ENCODE measurements around the gene MFGE8.

MFGE8 gene

DNA sequence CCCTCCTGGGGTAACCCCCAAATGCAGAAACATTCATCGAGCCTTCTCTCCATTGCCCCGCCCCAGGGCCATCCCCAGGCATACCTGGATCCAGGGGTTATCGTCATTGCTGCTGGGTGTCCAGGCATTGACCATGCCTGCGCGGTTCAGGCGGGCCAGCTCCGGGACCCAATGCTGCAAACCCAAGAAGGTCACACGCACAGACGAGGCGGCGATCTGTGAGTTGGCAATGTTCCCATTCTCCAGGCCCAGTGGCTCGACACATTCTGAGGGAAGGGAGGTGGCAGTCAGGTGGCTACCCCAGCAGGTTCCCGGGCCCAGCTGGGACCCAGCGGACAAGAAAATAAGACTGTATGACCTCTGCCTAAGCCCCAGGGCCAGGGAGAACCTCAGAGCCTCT lies 6.1 kb downstream of the MFGE8 start:
- H3K4me3 ChIP-seq (ENCODE audit: low read depth, low read length): no peak overlapping the region
- DNase-seq (ENCODE audit: low read depth): no peak
- no peak for TF ChIP-seq CTCF (conservative IDR thresholded peaks at IDR 0.05; ENCODE audit: low read depth, low read length)

DNA sequence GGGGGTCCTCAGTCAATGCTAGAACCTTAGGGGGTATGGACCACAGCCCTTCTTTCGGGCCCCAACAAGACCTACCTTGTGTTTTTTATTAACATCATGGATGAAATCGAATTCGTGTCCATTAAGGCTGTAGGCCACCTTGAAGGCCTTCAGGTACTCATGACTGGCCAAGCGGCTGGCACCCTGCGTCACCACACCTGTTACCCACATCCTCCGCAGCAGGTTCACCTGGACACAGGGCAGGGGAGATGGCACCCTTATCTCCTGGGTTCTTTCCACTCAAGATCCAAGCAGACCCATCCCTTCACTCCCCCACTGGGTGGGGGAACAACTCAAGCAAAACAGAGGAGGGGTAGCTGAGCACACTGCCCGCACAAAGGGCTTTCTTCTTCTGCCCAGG lies 6.6 kb downstream of the MFGE8 start:
- no peak overlapping the region for H3K4me3 ChIP-seq (ENCODE audit: low read depth, low read length)
- no peak for TF ChIP-seq CTCF (conservative IDR thresholded peaks at IDR 0.05; ENCODE audit: low read depth, low read length)
- no peak for DNase-seq (ENCODE audit: low read depth)

GRCh38 chr15:88906130-88906529 lies 7.0 kb downstream of the MFGE8 start:
- no peak overlapping the region for H3K4me3 ChIP-seq (ENCODE audit: low read depth, low read length)
- TF ChIP-seq CTCF (conservative IDR thresholded peaks at IDR 0.05; ENCODE audit: low read depth, low read length): no peak
- DNase-seq (ENCODE audit: low read depth): no peak

DNA sequence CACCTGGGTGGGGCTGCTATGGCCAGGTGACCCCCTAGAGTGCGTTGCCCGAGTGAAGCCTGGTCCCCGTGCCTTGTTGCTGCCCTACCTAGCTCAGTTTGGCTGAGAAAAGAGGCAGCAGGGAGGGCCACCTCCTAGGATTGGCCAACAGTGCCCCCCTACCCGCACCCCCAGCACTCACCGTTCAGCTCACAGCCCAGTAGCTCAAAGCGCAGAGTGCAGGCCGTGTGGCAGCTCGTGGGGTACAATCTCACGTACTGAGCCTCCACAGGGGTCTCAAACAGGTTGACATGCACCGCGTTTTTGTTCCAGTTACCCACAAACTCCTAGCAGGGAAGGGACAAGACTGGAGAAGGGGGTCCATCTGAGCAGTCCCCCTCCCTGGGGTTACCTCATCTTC lies 7.6 kb downstream of the MFGE8 start:
- DNase-seq (ENCODE audit: low read depth): no peak
- no peak for TF ChIP-seq CTCF (conservative IDR thresholded peaks at IDR 0.05; ENCODE audit: low read depth, low read length)
- H3K4me3 ChIP-seq (ENCODE audit: low read depth, low read length): no peak overlapping the region

- peak; percentile 97 for TF ChIP-seq CTCF (conservative IDR thresholded peaks at IDR 0.05; ENCODE audit: low read depth, low read length)
- no peak overlapping the region for H3K4me3 ChIP-seq (ENCODE audit: low read depth, low read length)
- peak; percentile 81 for DNase-seq (ENCODE audit: low read depth)
Observed at GRCh38 chr15:88904624-88905327, 8.4 kb downstream of the MFGE8 start.

DNA sequence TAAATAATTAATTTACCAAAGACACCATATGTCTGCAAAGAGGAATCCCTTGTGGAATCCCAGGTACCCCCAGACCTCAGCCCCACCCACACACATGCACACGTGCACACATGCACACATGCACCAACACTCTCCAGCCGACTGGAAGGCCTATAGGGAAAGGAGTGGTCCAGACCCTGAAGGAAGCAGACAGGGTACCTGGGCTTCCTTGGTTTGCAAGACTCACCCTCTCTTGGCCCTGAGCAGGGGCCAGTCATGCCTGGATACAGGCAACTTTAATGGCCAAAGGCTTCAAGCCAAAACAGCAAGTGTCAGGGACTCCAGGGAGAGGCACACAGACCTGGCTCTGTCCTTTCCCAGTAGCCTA lies 8.9 kb downstream of the MFGE8 start:
- H3K4me3 ChIP-seq (ENCODE audit: low read depth, low read length): no peak overlapping the region
- DNase-seq (ENCODE audit: low read depth): no peak
- no peak for TF ChIP-seq CTCF (conservative IDR thresholded peaks at IDR 0.05; ENCODE audit: low read depth, low read length)

DNA sequence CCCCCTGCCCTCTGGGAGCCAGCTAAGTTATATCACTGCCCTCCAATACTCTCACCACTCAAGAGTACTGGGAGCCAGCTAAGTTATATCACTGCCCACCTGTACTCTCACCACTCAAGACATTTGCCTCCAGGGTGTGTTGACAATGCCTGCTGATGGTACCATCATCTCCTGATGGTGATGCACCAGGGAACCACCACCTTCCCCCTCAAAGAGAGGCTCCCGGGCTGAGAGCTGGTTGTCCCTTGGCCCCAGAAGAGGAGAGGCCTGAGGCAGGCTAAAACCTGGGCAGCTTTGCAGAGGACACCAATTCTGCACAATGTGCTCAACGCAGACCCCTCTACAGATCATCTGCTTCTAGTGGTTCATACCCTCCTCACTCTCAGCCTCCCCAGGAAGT lies 10.3 kb downstream of the MFGE8 start:
- no peak for TF ChIP-seq CTCF (conservative IDR thresholded peaks at IDR 0.05; ENCODE audit: low read depth, low read length)
- no peak overlapping the region for H3K4me3 ChIP-seq (ENCODE audit: low read depth, low read length)
- no peak for DNase-seq (ENCODE audit: low read depth)
